Hepatocyte (in vitro differentiated cells): ENCODE measurements around the gene PICALM.

ENCODE experiments used
- EZH2 ChIP-seq: fragments of 200-600 bp; sonication (generic); IDR thresholded peaks from 2 replicates; pipeline ENCODE4 v1.6.1; 2016; ENCODE audit warnings: antibody characterized with exemption, mild to moderate bottlenecking, borderline replicate concordance
- TF ChIP-seq, protein P1 (sequence below): fragments of 200-600 bp; sonication (generic); IDR thresholded peaks from 2 replicates; pipeline ENCODE4 v1.5.1; 2016; ENCODE audit warnings: antibody characterized with exemption, mild to moderate bottlenecking; ENCODE audit not compliant: poor library complexity

DNA sequence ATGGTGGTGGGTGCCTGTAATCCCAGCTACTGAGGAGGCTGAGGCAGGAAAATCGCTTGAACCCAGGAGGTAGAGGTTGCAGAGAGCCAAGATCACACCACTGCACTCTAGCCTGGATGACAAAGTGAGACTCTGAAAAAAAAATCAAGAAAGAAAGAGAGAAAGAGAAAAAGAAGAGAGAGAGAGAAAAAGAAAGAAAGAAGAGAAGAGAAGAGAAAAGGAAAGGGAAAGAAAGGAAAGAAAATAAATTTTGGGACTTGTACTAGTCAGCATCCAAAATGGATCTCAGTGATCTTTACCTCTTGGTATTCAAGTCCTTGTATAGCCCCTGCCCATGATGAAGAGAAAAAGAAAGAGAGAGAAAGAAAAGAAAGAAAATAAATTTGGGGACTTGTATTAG, 22.2 kb upstream of the PICALM start:
- TF ChIP-seq, protein P1, sequence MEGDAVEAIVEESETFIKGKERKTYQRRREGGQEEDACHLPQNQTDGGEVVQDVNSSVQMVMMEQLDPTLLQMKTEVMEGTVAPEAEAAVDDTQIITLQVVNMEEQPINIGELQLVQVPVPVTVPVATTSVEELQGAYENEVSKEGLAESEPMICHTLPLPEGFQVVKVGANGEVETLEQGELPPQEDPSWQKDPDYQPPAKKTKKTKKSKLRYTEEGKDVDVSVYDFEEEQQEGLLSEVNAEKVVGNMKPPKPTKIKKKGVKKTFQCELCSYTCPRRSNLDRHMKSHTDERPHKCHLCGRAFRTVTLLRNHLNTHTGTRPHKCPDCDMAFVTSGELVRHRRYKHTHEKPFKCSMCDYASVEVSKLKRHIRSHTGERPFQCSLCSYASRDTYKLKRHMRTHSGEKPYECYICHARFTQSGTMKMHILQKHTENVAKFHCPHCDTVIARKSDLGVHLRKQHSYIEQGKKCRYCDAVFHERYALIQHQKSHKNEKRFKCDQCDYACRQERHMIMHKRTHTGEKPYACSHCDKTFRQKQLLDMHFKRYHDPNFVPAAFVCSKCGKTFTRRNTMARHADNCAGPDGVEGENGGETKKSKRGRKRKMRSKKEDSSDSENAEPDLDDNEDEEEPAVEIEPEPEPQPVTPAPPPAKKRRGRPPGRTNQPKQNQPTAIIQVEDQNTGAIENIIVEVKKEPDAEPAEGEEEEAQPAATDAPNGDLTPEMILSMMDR = no peak
- no peak for TF ChIP-seq EZH2
